BLaER1 treated with 17β-estradiol and CSF1 and Interleukin-3, amounts not matched to agents 10 nM and 100 nM (cell line): Measurements from ENCODE around the gene RSPO4.
A peak's percentile ranks its signal among the peaks of the same experiment; 100 is the strongest.
"Not testable (repeated sequence)": the region's sequence is repeated elsewhere in the genome, so short reads cannot be mapped to it uniquely, and the experiment has no call there.

Experiments
- H3K27ac ChIP-seq, 11 experiments: shearing (Covaris generic); formaldehyde crosslinking; 2 replicates each; pipeline ENCODE4 v1.8.1; 2022
- H3K27me3 ChIP-seq, 11 experiments: shearing (Covaris generic); formaldehyde crosslinking; 2 replicates each; pipeline ENCODE4 v1.8.1; 2022
- H3K36me3 ChIP-seq, 11 experiments: shearing (Covaris generic); formaldehyde crosslinking; 2 replicates each; pipeline ENCODE4 v1.8.1; 2022
- H3K4me1 ChIP-seq, 10 experiments: shearing (Covaris generic); formaldehyde crosslinking; 2 replicates each; pipeline ENCODE4 v1.8.1; 2022
- H3K4me2 ChIP-seq, 11 experiments: shearing (Covaris generic); formaldehyde crosslinking; 2 replicates each; pipeline ENCODE4 v1.8.1; 2022
- H3K4me3 ChIP-seq, 10 experiments: shearing (Covaris generic); formaldehyde crosslinking; 2 replicates each; pipeline ENCODE4 v1.8.1; 2022
- H3K9ac ChIP-seq, 11 experiments: shearing (Covaris generic); formaldehyde crosslinking; 2 replicates each; pipeline ENCODE4 v1.8.1; 2022
- H3K9me3 ChIP-seq, 11 experiments: shearing (Covaris generic); formaldehyde crosslinking; replicated peaks in 1 of 11; 2 replicates each; pipeline ENCODE4 v1.8.1; 2022
- H4K20me1 ChIP-seq, 11 experiments: shearing (Covaris generic); formaldehyde crosslinking; 2 replicates each; pipeline ENCODE4 v1.8.1; 2022
- Cebpa-rat ChIP-seq, 11 experiments: shearing (Covaris generic); IDR thresholded peaks; 2 replicates each; pipeline ENCODE4 v1.8.1; 2022

Gene RSPO4

DNA sequence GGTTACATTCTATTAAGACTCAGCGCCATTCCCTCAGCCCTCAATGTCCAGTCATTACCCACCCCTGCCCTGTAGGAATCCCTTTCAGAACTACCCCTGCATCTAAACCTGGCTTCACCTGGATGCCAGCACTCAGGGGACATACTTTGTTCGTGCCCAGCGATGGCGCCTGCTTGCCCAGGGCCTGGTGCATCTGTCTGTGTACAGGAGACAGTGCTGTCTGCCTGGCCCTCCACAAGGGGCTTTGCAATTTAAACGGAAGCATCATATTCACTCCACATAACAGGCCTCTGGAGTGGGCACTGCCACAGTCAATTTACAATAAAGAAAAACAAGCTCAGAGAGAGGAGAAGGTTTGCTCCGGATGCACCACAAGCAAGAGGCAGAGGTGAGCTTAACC is 4.6 kb downstream of the RSPO4 start:
- peaks cover 0 to 6% (median 0%) of the 10 kb centered on the region in 11 experiments; a peak in 2 of 22 replicates for H4K20me1 ChIP-seq
- no peaks in the 10 kb centered on the region for H3K9me3 ChIP-seq
- H3K4me1 ChIP-seq: no peaks in the 10 kb centered on the region
- H3K27ac ChIP-seq: no peak overlapping the region
- no peak for TF ChIP-seq Cebpa-rat (IDR thresholded peaks at IDR 0.05)
- H3K9ac ChIP-seq: no peak overlapping the region
- no peaks in the 10 kb centered on the region for H3K27me3 ChIP-seq
- H3K4me2 ChIP-seq: no peak overlapping the region
- no peaks in the 10 kb centered on the region for H3K36me3 ChIP-seq
- no peak overlapping the region for H3K4me3 ChIP-seq

DNA sequence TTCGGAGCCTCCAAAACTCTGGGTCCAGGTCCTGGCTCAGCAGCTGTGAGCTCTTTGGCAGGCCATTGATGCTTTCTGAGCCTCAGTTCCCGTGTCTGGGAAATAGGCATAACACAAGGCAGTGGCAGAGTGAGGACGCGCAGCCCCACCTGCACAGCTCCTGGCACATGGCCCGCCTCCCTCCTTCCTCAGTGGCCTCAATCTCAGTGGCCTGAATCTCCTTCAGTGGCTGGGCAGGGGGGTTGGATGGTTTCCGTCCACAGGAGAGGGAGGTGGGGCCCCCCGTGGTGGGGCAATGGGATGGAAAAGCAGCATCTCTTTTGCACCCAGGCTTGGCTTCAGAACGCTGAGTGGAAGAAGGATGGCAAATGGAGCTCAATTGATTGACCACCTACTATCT is 5.1 kb downstream of the RSPO4 start:
- TF ChIP-seq Cebpa-rat (IDR thresholded peaks at IDR 0.05): no peak
- H3K4me1 ChIP-seq: no peaks in the 10 kb centered on the region
- no peaks in the 10 kb centered on the region for H3K27me3 ChIP-seq
- H3K4me2 ChIP-seq: no peak overlapping the region
- no peak overlapping the region for H3K27ac ChIP-seq
- H3K4me3 ChIP-seq: no peak overlapping the region
- no peaks in the 10 kb centered on the region for H3K36me3 ChIP-seq
- H3K9me3 ChIP-seq: no peaks in the 10 kb centered on the region
- peaks cover 0 to 6% (median 0%) of the 10 kb centered on the region in 11 experiments; a peak in 2 of 22 replicates for H4K20me1 ChIP-seq
- no peak overlapping the region for H3K9ac ChIP-seq

DNA sequence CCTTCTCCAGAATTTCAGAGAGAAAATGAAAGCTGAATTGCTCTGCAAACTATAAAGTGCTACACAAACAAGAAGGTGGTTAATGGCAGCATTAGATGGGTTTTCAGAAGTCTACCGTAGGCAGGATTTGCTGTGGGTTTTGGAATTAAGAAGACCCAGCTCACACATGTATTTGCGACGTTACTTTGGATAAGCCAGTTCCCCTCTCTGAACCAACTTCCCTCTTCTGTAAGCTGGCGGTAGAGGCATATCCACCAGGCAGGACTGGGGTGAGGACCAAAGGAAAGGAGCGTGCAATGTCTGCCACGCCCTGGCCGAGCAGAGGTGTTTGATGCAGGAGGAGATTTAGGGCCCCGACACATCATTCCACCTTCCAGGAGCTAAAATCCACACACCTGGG is 6.9 kb downstream of the RSPO4 start:
- Histone ChIP-seq H3K36me3 (no peaks in the 10 kb centered on the region), H3K9me3 (no peaks in the 10 kb centered on the region), H3K27ac (no peak overlapping the region), H4K20me1 (peaks cover 0 to 6% (median 0%) of the 10 kb centered on the region in 11 experiments; a peak in 2 of 22 replicates), H3K9ac (no peak overlapping the region), H3K4me3 (no peak overlapping the region), H3K4me1 (peaks cover 0 to 5% (median 0%) of the 10 kb centered on the region in 10 experiments; a peak in 3 of 20 replicates), H3K4me2 (no peak overlapping the region), H3K27me3 (no peaks in the 10 kb centered on the region)
- TF ChIP-seq Cebpa-rat (IDR thresholded peaks at IDR 0.05): no peak

DNA sequence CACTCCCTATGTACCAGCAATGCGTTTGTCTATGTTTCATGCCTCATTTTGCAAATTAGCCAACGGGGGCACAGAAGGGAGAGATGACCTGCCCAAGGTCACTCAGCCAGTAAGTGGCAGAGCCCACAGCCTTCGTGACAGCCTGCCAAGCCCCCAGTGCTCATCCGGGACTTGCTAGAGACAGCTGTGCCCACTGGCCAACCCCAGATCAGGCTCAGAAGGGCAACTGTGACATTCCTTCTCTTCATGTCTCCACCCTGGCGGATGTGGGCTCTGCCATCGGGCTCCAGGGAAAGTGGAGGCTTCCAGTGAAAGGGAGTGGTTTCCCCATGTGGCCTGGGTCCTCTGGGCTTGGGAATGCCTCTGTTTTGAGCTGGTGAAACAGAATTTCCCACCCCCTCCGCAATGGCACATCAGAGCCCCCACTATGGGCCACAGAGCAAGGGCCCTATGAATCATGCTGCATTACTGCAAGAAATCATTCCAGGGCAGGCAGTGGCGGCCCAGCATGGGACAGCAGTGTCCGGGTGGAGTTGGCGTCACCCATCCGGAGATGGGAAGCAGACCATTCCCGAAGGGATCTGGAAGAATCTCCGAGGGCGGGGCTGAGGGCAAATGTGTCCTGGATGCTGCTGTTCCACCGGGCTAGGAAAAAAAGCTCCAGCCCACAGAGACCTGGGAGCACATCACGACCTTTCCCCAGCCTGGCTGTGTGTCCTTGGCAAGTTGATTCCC is 9.1 kb downstream of the RSPO4 start:
- TF ChIP-seq Cebpa-rat (IDR thresholded peaks at IDR 0.05): no peak
- no peak overlapping the region for H3K4me2 ChIP-seq
- no peaks in the 10 kb centered on the region for H3K27me3 ChIP-seq
- no peak overlapping the region for H3K9ac ChIP-seq
- no peak overlapping the region for H3K27ac ChIP-seq
- no peak overlapping the region for H3K4me3 ChIP-seq
- H3K4me1 ChIP-seq: peaks cover 0 to 7% (median 0%) of the 10 kb centered on the region in 10 experiments; a peak in 3 of 20 replicates
- no peaks in the 10 kb centered on the region for H3K36me3 ChIP-seq
- no peaks in the 10 kb centered on the region for H3K9me3 ChIP-seq
- peaks cover 0 to 6% (median 0%) of the 10 kb centered on the region in 11 experiments; a peak in 2 of 22 replicates for H4K20me1 ChIP-seq

DNA sequence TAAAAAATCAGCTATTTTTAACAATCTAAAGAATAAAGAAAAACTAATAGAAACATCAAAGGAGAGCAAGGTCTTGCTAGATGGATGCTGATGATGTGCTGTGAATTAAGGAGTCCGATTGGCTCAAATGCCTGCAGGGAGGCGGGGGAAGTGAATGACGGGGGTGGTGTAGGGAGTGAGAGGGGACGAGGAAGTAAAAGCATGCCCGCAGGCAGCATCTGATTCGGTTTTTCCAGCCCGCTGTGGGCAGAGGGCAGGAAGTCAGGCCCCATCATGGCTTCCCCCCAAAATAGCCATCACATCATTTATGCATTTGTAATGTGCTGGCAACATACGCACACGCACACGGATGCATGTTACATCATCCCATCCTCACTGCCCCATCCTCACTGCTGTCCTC is 10.3 kb downstream of the RSPO4 start:
- no peaks in the 10 kb centered on the region for H3K9me3 ChIP-seq
- no peak overlapping the region for H3K9ac ChIP-seq
- TF ChIP-seq Cebpa-rat (IDR thresholded peaks at IDR 0.05): no peak
- H3K4me1 ChIP-seq: peaks cover 0 to 7% (median 2%) of the 10 kb centered on the region in 10 experiments; a peak in 6 of 20 replicates
- no peak overlapping the region for H3K4me3 ChIP-seq
- H3K36me3 ChIP-seq: no peaks in the 10 kb centered on the region
- peaks cover 0 to 2% (median 0%) of the 10 kb centered on the region in 11 experiments; a peak in 2 of 22 replicates for H4K20me1 ChIP-seq
- H3K27ac ChIP-seq: no peak overlapping the region
- no peaks in the 10 kb centered on the region for H3K27me3 ChIP-seq
- H3K4me2 ChIP-seq: no peak overlapping the region

DNA sequence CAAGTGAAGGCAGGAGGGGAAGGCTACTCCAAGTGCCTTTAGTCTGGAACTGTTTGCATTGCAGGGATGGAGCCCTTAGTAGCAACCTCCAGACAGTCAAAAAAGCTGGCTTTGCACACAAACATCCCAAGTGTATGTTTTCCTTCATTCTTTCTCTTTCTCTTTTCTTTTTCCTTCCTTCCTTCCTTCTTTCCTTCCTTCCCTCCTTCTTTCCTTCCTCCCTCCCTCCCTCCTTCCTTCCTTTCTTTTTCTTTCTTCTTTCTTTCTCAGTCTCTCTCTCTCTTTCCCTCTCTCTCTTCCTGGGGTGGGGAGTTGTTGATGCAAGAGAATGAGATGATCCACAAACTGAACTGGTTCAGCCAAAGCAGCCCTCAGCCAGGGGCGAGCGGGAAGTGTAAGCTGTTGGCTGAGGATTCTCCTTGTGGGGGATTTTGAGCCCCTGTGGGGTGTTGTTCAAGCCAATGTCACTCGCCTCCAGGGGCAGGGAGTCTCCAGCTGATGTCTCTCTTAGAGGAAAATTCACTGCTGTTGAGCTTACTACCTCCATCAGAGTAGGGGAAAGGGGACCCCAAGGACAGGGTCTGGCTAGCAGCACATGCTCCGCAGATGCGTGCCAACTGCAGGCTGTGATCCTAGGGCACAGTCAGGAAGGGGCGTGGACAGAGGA is 11.7 kb downstream of the RSPO4 start:
- Histone ChIP-seq H3K4me1 (peaks cover 0 to 9% (median 2%) of the 10 kb centered on the region in 10 experiments; a peak in 6 of 20 replicates), H4K20me1 (no peaks in the 10 kb centered on the region; a peak in 1 of 22 replicates)
- TF ChIP-seq Cebpa-rat (IDR thresholded peaks at IDR 0.05): no peak

DNA sequence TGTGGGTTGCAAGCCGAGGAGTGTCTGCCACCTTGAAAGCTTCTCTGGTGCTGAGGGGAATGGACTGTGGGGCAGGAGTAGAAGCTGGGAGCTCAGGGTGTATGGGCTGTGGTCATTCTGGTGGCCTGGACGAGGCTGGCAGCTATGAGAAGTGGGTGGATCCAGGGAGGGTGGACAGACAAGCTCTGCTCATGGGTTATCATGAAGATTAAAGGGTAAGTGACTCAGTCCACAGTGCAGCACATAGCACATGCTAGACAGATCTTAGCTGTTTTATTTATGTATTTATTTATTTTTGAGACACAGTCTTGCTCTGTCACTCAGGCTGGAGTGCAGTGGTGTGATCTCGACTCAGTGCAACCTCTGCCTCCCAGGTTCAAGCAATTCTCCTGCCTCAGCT is 13.8 kb downstream of the RSPO4 start:
- Histone ChIP-seq H3K9me3 (no peaks in the 10 kb centered on the region), H4K20me1 (no peaks in the 10 kb centered on the region; a peak in 1 of 22 replicates), H3K4me3 (no peak overlapping the region), H3K4me2 (no peak overlapping the region), H3K4me1 (peaks cover 0 to 9% (median 2%) of the 10 kb centered on the region in 10 experiments; a peak in 6 of 20 replicates), H3K9ac (no peak overlapping the region), H3K27me3 (no peaks in the 10 kb centered on the region), H3K36me3 (no peaks in the 10 kb centered on the region), H3K27ac (no peak overlapping the region)
- no peak for TF ChIP-seq Cebpa-rat (IDR thresholded peaks at IDR 0.05)

More for the DNA sequence above, 11.7 kb downstream of the RSPO4 start:
- H3K9me3 ChIP-seq: no peaks in the 10 kb centered on the region
- no peaks in the 10 kb centered on the region for H3K27me3 ChIP-seq
- H3K4me3 ChIP-seq: no peak overlapping the region
- no peak overlapping the region for H3K27ac ChIP-seq
- no peaks in the 10 kb centered on the region for H3K36me3 ChIP-seq
- H3K4me2 ChIP-seq: peak overlapping the region in 2 of 11 experiments; percentile 14 to 15; a peak in 2 of 22 replicates
- no peak overlapping the region for H3K9ac ChIP-seq

DNA sequence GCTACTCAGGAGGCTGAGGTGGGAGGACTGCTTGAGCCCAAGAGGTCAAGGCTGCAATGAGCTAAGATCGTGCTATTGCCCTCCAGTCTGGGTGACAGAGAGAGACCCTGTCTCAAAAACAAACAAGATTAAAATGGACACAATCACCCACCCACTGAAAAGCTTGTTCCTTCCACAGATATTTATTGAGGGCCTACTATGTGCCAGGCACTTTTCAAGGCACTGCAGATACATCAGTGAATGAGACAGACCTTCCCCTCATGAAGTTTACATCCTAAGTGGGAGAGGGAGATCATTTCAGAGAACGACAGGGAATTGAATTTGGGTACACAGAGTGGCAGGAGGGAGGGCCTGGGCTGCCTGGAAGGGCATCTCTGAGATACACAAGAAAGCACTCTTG is 14.4 kb downstream of the RSPO4 start:
- Histone ChIP-seq H3K4me3 (no peak overlapping the region), H3K36me3 (no peaks in the 10 kb centered on the region), H3K9me3 (no peaks in the 10 kb centered on the region), H4K20me1 (no peaks in the 10 kb centered on the region), H3K27ac (no peak overlapping the region), H3K4me2 (no peak overlapping the region), H3K4me1 (peaks cover 0 to 9% (median 2%) of the 10 kb centered on the region in 10 experiments; a peak in 6 of 20 replicates), H3K9ac (no peak overlapping the region), H3K27me3 (no peaks in the 10 kb centered on the region)
- no peak for TF ChIP-seq Cebpa-rat (IDR thresholded peaks at IDR 0.05)

DNA sequence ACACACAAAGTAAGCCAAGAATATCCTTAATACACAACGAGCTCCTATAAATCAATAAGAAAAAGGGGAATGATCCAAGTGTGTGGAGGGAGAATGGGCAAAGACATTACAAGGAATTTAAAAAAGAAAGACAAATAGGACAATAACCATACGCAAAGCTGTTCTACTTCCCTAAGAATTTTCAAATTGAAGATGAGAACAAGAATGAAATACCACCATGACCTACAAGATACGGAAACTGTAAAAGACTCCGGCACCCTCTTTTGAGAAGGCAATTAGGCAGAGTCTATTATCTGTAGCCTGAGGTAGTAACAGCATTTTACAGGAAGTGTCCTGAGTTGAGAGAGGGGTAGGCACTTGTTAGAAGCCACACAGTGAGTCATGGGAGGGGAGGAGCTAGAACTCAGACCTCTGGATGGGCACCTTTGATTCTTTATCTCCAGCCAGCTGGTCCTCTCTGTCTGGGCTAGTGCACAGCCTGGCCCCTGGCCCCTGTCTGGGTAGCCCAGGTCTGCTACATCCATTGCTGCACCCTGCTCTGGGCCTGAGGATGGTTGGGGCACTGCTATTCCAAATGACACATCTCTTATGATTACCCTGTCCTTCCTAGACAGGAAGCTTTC is 15.3 kb downstream of the RSPO4 start:
- Histone ChIP-seq H3K4me1 (peaks cover 0 to 9% (median 2%) of the 10 kb centered on the region in 10 experiments; a peak in 6 of 20 replicates), H3K36me3 (no peaks in the 10 kb centered on the region), H3K27ac (no peak overlapping the region), H4K20me1 (0 out of 22 replicates have a peak, but pooled peaks cover 0 to under 1% (median 0%) of the 10 kb centered on the region in 11 experiments), H3K27me3 (no peaks in the 10 kb centered on the region), H3K4me3 (no peak overlapping the region), H3K9ac (no peak overlapping the region), H3K9me3 (no peaks in the 10 kb centered on the region), H3K4me2 (0 out of 22 replicates have a peak overlapping the region, but pooled peaks of 1 of the 11 experiments have one; percentile 11)
- TF ChIP-seq Cebpa-rat (IDR thresholded peaks at IDR 0.05): no peak

DNA sequence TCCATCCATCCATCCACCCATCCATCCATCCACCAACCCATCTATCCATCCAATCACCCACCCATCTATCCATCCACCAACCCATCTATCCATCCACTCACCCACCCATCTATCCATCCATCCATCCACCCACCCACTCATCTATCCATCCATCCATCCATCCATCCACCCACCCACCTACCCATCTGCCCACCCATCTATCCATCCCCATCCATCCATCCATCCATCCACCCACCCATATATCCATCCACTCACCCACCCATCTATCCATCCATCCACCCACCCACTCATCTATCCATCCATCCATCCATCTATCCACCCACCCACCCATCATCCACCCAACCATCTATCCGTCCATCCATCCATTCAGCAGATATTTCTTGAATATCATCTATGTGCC is 17.1 kb downstream of the RSPO4 start:
- not testable (repeated sequence) for H3K4me1 ChIP-seq, H3K4me3 ChIP-seq, H3K4me2 ChIP-seq, H4K20me1 ChIP-seq, H3K27ac ChIP-seq, H3K27me3 ChIP-seq, H3K9ac ChIP-seq, H3K9me3 ChIP-seq, H3K36me3 ChIP-seq
